ENCODE measurements around the gene CSNK2B.

- TF ChIP-seq CTCF (IDR thresholded peaks at IDR 0.05) = no peak
- no peak for TF ChIP-seq POLR2A (IDR thresholded peaks at IDR 0.05)
Measured at GRCh38 chr6:31654574-31655348, 11.1 kb upstream of the CSNK2B start.
